GM12872 (cell line): ENCODE data around the gene CSF3.

Source experiments
- CTCF ChIP-seq: IDR thresholded peaks from 3 replicates; pipeline ENCODE4 v1.5.1; 2011; ENCODE audit warnings: low read depth, mild to moderate bottlenecking, low read length, moderate library complexity; ENCODE audit not compliant: insufficient read depth

CSF3 gene

GRCh38 chr17:39973496-39973895 lies 41.7 kb upstream of the CSF3 start:
- no peak for TF ChIP-seq CTCF

GRCh38 chr17:39974433-39974832 lies 40.8 kb upstream of the CSF3 start:
- no peak for TF ChIP-seq CTCF

GRCh38 chr17:39975801-39976200 lies 39.4 kb upstream of the CSF3 start:
- TF ChIP-seq CTCF: no peak

- TF ChIP-seq CTCF: no peak
These were observed 36.1 kb upstream of the CSF3 start for GRCh38 chr17:39979016-39979670.

GRCh38 chr17:39979893-39980350 lies 35.3 kb upstream of the CSF3 start:
- peak; percentile 33; the same call in 1 of the 3 replicates for TF ChIP-seq CTCF

- peak; percentile 84 for TF ChIP-seq CTCF
These were observed 34.7 kb upstream of the CSF3 start, which contains the start of gene PSMD3 for GRCh38 chr17:39980351-39981206. TSS of gene PSMD3 (plus strand) at chr17:39980807. CDS start at chr17:39980971, 164 bp downstream.

GRCh38 chr17:39981207-39981741 lies 34.0 kb upstream of the CSF3 start:
- TF ChIP-seq CTCF: no peak
